Measurements from ENCODE around the gene EHMT1. TPM values are rescaled to one million over a fixed set of nuclear protein-coding genes. Genes with fewer than 3 reads are reported as not detected.

The EHMT1 gene
- total RNA-seq, 1 donor from 2014 or later: 48.0 TPM

GRCh38 chr9:137674307-137674975 is 55.6 kb downstream of the EHMT1 start:
- no peak for ATAC-seq

- ATAC-seq: no peak
Observed at GRCh38 chr9:137674976-137675320, 56.1 kb downstream of the EHMT1 start.

- no peak for ATAC-seq
Observed at GRCh38 chr9:137676998-137677397, 58.2 kb downstream of the EHMT1 start.

GRCh38 chr9:137678202-137678601 is 59.4 kb downstream of the EHMT1 start:
- ATAC-seq: no peak

GRCh38 chr9:137679249-137679648 is 60.4 kb downstream of the EHMT1 start:
- ATAC-seq: peak; percentile 29

- ATAC-seq: no peak
Observed at GRCh38 chr9:137679695-137680305, 61.0 kb downstream of the EHMT1 start.

GRCh38 chr9:137680444-137681358 is 61.9 kb downstream of the EHMT1 start:
- no peak for ATAC-seq

GRCh38 chr9:137682428-137683105 is 63.8 kb downstream of the EHMT1 start:
- ATAC-seq: no peak

GRCh38 chr9:137683262-137683864 is 64.6 kb downstream of the EHMT1 start:
- no peak for ATAC-seq

- ATAC-seq: no peak
Observed at GRCh38 chr9:137685035-137685740, 66.4 kb downstream of the EHMT1 start.

GRCh38 chr9:137685741-137686420 is 67.1 kb downstream of the EHMT1 start:
- no peak for ATAC-seq

GRCh38 chr9:137688261-137688660 is 69.5 kb downstream of the EHMT1 start:
- no peak for ATAC-seq

GRCh38 chr9:137688725-137689124 is 69.9 kb downstream of the EHMT1 start:
- peak; percentile 60 for ATAC-seq

- peak; percentile 17 for ATAC-seq
Observed at GRCh38 chr9:137689745-137690529, 71.1 kb downstream of the EHMT1 start.

GRCh38 chr9:137690930-137691645 is 72.3 kb downstream of the EHMT1 start:
- ATAC-seq: no peak

GRCh38 chr9:137691646-137692351 is 73.0 kb downstream of the EHMT1 start:
- no peak for ATAC-seq

GRCh38 chr9:137694236-137694959 is 75.6 kb downstream of the EHMT1 start:
- no peak for ATAC-seq

All from esophagus mucosa (tissue), 1 donor.